ENCODE data around the gene NPW.

NPW gene

GRCh38 chr16:1991135-1991551 is 28.4 kb upstream of the NPW start:
- H3K14ac ChIP-seq (ENCODE audit: low read length): no peak overlapping the region
- H3K4me3 ChIP-seq (ENCODE audit: low read length in 2 of 2): peak overlapping the region; percentile 41 to 78
- H2BK15ac ChIP-seq (ENCODE audit: low read length): no peak overlapping the region
- peak overlapping the region; percentile 27 for H3K9ac ChIP-seq (ENCODE audit: low read depth, low read length, poor library complexity)
- WGBS, 2 donors (ENCODE audit: extremely low coverage in 2 of 2, insufficient read length in 2 of 2, insufficient replicate concordance in 1 of 2): no CpG with 5 or more reads among the region's 18 CpGs
- H3K79me1 ChIP-seq (ENCODE audit: low read depth, low read length): peaks cover 4% of the 10 kb centered on the region
- peak overlapping the region; percentile 96 for H3K23ac ChIP-seq (ENCODE audit: low read depth, low read length, poor library complexity)
- no peak overlapping the region for H3K18ac ChIP-seq (ENCODE audit: low read length)
- DNase-seq (ENCODE audit: low spot score): no peak
- peaks cover 0 to 4% of the 10 kb centered on the region in 2 donors for H3K9me3 ChIP-seq (replicated peaks in 1 of 2; ENCODE audit: control insufficient read depth in 2 of 2, insufficient read depth in 1 of 2, low read depth in 1 of 2, low read length in 2 of 2)
- H2BK5ac ChIP-seq (ENCODE audit: low read length): peak overlapping the region; percentile 98
- H3K4ac ChIP-seq (ENCODE audit: low read length): no peak overlapping the region
- peaks cover 12 to 18% of the 10 kb centered on the region in 2 donors for H3K4me1 ChIP-seq (ENCODE audit: control insufficient read depth in 2 of 2, insufficient read depth in 1 of 2, low read depth in 1 of 2, low read length in 2 of 2)
- H2AK5ac ChIP-seq (ENCODE audit: low read depth, low read length): peak overlapping the region; percentile 73
- H3K4me2 ChIP-seq (ENCODE audit: insufficient read depth, low read length, poor library complexity, severe bottlenecking): no peak overlapping the region
- H3K36me3 ChIP-seq (replicated peaks in 1 of 2; ENCODE audit: control insufficient read depth in 2 of 2, insufficient read depth in 2 of 2, low read length in 2 of 2): peaks cover 12 to 17% of the 10 kb centered on the region in 2 donors
- H2BK120ac ChIP-seq (ENCODE audit: low read depth, low read length): no peak overlapping the region
- H2BK12ac ChIP-seq (ENCODE audit: low read length): no peak overlapping the region
- H4K8ac ChIP-seq (ENCODE audit: low read depth, low read length): no peak overlapping the region
- H3K27me3 ChIP-seq (ENCODE audit: control insufficient read depth in 3 of 3, insufficient read depth in 3 of 3, low read depth in 1 of 3, low read length in 3 of 3): peaks cover 18 to 37% (median 34%) of the 10 kb centered on the region in 3 experiments
- H2AFZ ChIP-seq (ENCODE audit: low read length): peak overlapping the region; percentile 87
- no peak overlapping the region for H4K91ac ChIP-seq (ENCODE audit: low read depth, low read length, poor library complexity)
- no peak overlapping the region for H3K27ac ChIP-seq (replicated peaks; ENCODE audit: low read length)

DNA sequence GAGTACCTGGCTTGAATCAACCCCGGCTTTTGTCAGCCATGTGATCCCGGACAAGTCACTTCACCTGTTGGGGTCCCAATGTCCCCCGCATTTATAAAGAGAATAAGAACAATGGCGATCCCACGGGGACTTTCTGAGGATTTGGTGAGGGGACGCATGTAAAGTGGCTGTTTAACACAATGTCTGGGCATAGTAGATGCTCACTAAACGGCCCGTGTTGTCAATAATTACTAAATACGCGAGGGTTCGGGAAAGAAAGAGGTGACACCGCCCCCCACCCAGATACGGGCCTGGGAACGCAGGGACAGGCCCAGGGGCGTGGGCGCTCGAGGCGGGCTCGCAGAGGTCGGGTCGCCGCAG is 28.0 kb upstream of the NPW start:
- H2BK15ac ChIP-seq (ENCODE audit: low read length): peak overlapping the region; percentile 75
- H3K9me3 ChIP-seq (replicated peaks in 1 of 2; ENCODE audit: control insufficient read depth in 2 of 2, insufficient read depth in 1 of 2, low read depth in 1 of 2, low read length in 2 of 2): peaks cover 0 to 4% of the 10 kb centered on the region in 2 donors
- no CpG with 5 or more reads among the region's 22 CpGs for WGBS, 2 donors (ENCODE audit: extremely low coverage in 2 of 2, insufficient read length in 2 of 2, insufficient replicate concordance in 1 of 2)
- H3K14ac ChIP-seq (ENCODE audit: low read length): no peak overlapping the region
- peak overlapping the region; percentile 73 for H2BK12ac ChIP-seq (ENCODE audit: low read length)
- peak overlapping the region; percentile 75 for H2AK5ac ChIP-seq (ENCODE audit: low read depth, low read length)
- peaks cover 12 to 18% of the 10 kb centered on the region in 2 donors for H3K4me1 ChIP-seq (ENCODE audit: control insufficient read depth in 2 of 2, insufficient read depth in 1 of 2, low read depth in 1 of 2, low read length in 2 of 2)
- no peak overlapping the region for H3K4ac ChIP-seq (ENCODE audit: low read length)
- no peak overlapping the region for H3K27ac ChIP-seq (replicated peaks; ENCODE audit: low read length)
- peaks cover 18 to 37% (median 34%) of the 10 kb centered on the region in 3 experiments for H3K27me3 ChIP-seq (ENCODE audit: control insufficient read depth in 3 of 3, insufficient read depth in 3 of 3, low read depth in 1 of 3, low read length in 3 of 3)
- no peak for DNase-seq (ENCODE audit: low spot score)
- no peak overlapping the region for H2BK5ac ChIP-seq (ENCODE audit: low read length)
- H2BK120ac ChIP-seq (ENCODE audit: low read depth, low read length): no peak overlapping the region
- peaks cover 8 to 13% of the 10 kb centered on the region in 2 donors for H3K36me3 ChIP-seq (replicated peaks in 1 of 2; ENCODE audit: control insufficient read depth in 2 of 2, insufficient read depth in 2 of 2, low read length in 2 of 2)
- no peak overlapping the region for H4K8ac ChIP-seq (ENCODE audit: low read depth, low read length)
- H3K4me2 ChIP-seq (ENCODE audit: insufficient read depth, low read length, poor library complexity, severe bottlenecking): peak overlapping the region; percentile 77
- H3K18ac ChIP-seq (ENCODE audit: low read length): peak overlapping the region; percentile 92
- peak overlapping the region; percentile 86 for H3K9ac ChIP-seq (ENCODE audit: low read depth, low read length, poor library complexity)
- peak overlapping the region; percentile 81 for H2AFZ ChIP-seq (ENCODE audit: low read length)
- peak overlapping the region; percentile 96 for H3K23ac ChIP-seq (ENCODE audit: low read depth, low read length, poor library complexity)
- H3K4me3 ChIP-seq (ENCODE audit: low read length in 2 of 2): peak overlapping the region; percentile 33 to 74
- no peak overlapping the region for H4K91ac ChIP-seq (ENCODE audit: low read depth, low read length, poor library complexity)
- peaks cover 4% of the 10 kb centered on the region for H3K79me1 ChIP-seq (ENCODE audit: low read depth, low read length)

DNA sequence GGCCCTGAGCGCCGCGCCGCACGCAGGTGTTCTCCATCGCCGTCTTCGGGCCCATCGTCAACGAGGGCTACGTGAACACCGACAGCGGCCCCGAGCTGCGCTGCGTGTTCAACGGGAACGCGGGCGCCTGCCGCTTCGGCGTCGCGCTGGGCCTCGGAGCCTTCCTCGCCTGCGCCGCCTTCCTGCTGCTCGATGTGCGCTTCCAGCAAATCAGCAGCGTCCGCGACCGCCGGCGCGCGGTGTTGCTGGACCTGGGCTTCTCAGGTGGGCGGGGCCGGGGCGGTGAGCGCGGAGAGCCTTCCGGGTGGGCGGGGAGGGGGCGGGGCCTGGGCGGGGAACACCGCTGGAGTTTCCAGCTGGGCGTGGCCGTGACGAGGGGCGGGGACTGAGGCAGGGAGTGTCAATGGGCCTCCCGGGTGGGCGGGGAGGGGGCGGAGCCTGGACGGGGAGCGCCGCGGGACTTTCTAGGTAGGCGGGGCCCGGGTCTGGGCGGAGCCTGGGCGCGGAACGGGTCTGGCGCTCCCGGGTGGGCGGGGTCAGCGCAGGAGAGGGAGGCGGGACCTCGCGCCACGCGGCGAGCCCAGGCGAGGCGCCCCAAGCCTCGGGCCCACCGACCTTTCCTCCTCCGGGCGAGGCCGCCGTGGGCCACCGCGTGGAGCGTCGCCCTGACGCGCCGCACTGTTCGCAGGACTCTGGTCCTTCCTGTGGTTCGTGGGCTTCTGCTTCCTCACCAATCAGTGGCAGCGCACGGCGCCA is 27.5 kb upstream of the NPW start:
- Histone ChIP-seq H3K9me3 (replicated peaks in 1 of 2; ENCODE audit: control insufficient read depth in 2 of 2, insufficient read depth in 1 of 2, low read depth in 1 of 2, low read length in 2 of 2) (peaks cover 0 to 4% of the 10 kb centered on the region in 2 donors), H2AFZ (ENCODE audit: low read length) (peak overlapping the region; percentile 81), H2BK12ac (ENCODE audit: low read length) (peak overlapping the region; percentile 98), H3K14ac (ENCODE audit: low read length) (peak overlapping the region; percentile 94), H4K8ac (ENCODE audit: low read depth, low read length) (peak overlapping the region; percentile 65), H3K4me1 (ENCODE audit: control insufficient read depth in 2 of 2, insufficient read depth in 1 of 2, low read depth in 1 of 2, low read length in 2 of 2) (peaks cover 12 to 18% of the 10 kb centered on the region in 2 donors), H4K91ac (ENCODE audit: low read depth, low read length, poor library complexity) (peak overlapping the region; percentile 85), H2BK120ac (ENCODE audit: low read depth, low read length) (peak overlapping the region; percentile 75), H2BK15ac (ENCODE audit: low read length) (peak overlapping the region; percentile 98), H3K4ac (ENCODE audit: low read length) (peak overlapping the region; percentile 93), H3K27me3 (ENCODE audit: control insufficient read depth in 3 of 3, insufficient read depth in 3 of 3, low read depth in 1 of 3, low read length in 3 of 3) (peaks cover 18 to 37% (median 34%) of the 10 kb centered on the region in 3 experiments), H3K9ac (ENCODE audit: low read depth, low read length, poor library complexity) (peak overlapping the region; percentile 88), H3K4me2 (ENCODE audit: insufficient read depth, low read length, poor library complexity, severe bottlenecking) (peak overlapping the region; percentile 77), H3K23ac (ENCODE audit: low read depth, low read length, poor library complexity) (peak overlapping the region; percentile 99), H2AK5ac (ENCODE audit: low read depth, low read length) (peak overlapping the region; percentile 98), H3K36me3 (replicated peaks in 1 of 2; ENCODE audit: control insufficient read depth in 2 of 2, insufficient read depth in 2 of 2, low read length in 2 of 2) (peaks cover 5 to 13% of the 10 kb centered on the region in 2 donors), H3K79me1 (ENCODE audit: low read depth, low read length) (peaks cover 4% of the 10 kb centered on the region), H2BK5ac (ENCODE audit: low read length) (peak overlapping the region; percentile 39), H3K27ac (replicated peaks; ENCODE audit: low read length) (no peak overlapping the region), H3K4me3 (ENCODE audit: low read length in 2 of 2) (peak overlapping the region; percentile 33 to 76), H3K18ac (ENCODE audit: low read length) (peak overlapping the region; percentile 99)
- peak; percentile 92 for DNase-seq (ENCODE audit: low spot score)
- WGBS, 2 donors (ENCODE audit: extremely low coverage in 2 of 2, insufficient read length in 2 of 2, insufficient replicate concordance in 1 of 2): no CpG with 5 or more reads among the region's 96 CpGs

GRCh38 chr16:1992704-1993317 is 26.8 kb upstream of the NPW start:
- Histone ChIP-seq H3K36me3 (replicated peaks in 1 of 2; ENCODE audit: control insufficient read depth in 2 of 2, insufficient read depth in 2 of 2, low read length in 2 of 2) (peaks cover 6 to 18% of the 10 kb centered on the region in 2 donors), H3K14ac (ENCODE audit: low read length) (peak overlapping the region; percentile 94), H3K18ac (ENCODE audit: low read length) (peak overlapping the region; percentile 99), H2BK5ac (ENCODE audit: low read length) (peak overlapping the region; percentile 39), H3K23ac (ENCODE audit: low read depth, low read length, poor library complexity) (peak overlapping the region; percentile 99), H2AK5ac (ENCODE audit: low read depth, low read length) (peak overlapping the region; percentile 98), H3K4me1 (ENCODE audit: control insufficient read depth in 2 of 2, insufficient read depth in 1 of 2, low read depth in 1 of 2, low read length in 2 of 2) (peaks cover 12 to 18% of the 10 kb centered on the region in 2 donors), H2BK120ac (ENCODE audit: low read depth, low read length) (peak overlapping the region; percentile 75), H3K4ac (ENCODE audit: low read length) (peak overlapping the region; percentile 93), H2BK12ac (ENCODE audit: low read length) (peak overlapping the region; percentile 98), H3K79me1 (ENCODE audit: low read depth, low read length) (peaks cover 5% of the 10 kb centered on the region), H3K9me3 (replicated peaks in 1 of 2; ENCODE audit: control insufficient read depth in 2 of 2, insufficient read depth in 1 of 2, low read depth in 1 of 2, low read length in 2 of 2) (peaks cover 0 to 4% of the 10 kb centered on the region in 2 donors), H4K91ac (ENCODE audit: low read depth, low read length, poor library complexity) (peak overlapping the region; percentile 85), H3K27me3 (ENCODE audit: control insufficient read depth in 3 of 3, insufficient read depth in 3 of 3, low read depth in 1 of 3, low read length in 3 of 3) (peaks cover 18 to 37% (median 34%) of the 10 kb centered on the region in 3 experiments), H2BK15ac (ENCODE audit: low read length) (peak overlapping the region; percentile 98), H3K4me3 (ENCODE audit: low read length in 2 of 2) (peak overlapping the region; percentile 26 to 76), H3K9ac (ENCODE audit: low read depth, low read length, poor library complexity) (peak overlapping the region; percentile 88), H2AFZ (ENCODE audit: low read length) (peak overlapping the region; percentile 81), H4K8ac (ENCODE audit: low read depth, low read length) (peak overlapping the region; percentile 65), H3K27ac (replicated peaks; ENCODE audit: low read length) (no peak overlapping the region), H3K4me2 (ENCODE audit: insufficient read depth, low read length, poor library complexity, severe bottlenecking) (peak overlapping the region; percentile 73)
- WGBS, 2 donors (ENCODE audit: extremely low coverage in 2 of 2, insufficient read length in 2 of 2, insufficient replicate concordance in 1 of 2): no CpG with 5 or more reads among the region's 50 CpGs
- no peak for DNase-seq (ENCODE audit: low spot score)
